WTC11 (cell line): ENCODE measurements around the gene JMJD4. TPM values are rescaled to one million over a fixed set of nuclear protein-coding genes. Genes with fewer than 3 reads are reported as not detected.

Experiments
- ATAC-seq: fragments of 200-7000 bp; cut with Tn5 transposase; 2 replicates; pipeline ENCODE4 v1.10.0; 2021; ENCODE audit warnings: mild to moderate bottlenecking, moderate library complexity
- Bru-seq: library from RNA; stranded (reverse); fragments of 400-500 nt; gene quantifications from one replicate; lab custom pipeline; 2021; lab: Mats Ljungman, UMichigan
- CTCF ChIA-PET: fragments of 300-600 bp; sonication (Branson Sonifier 250); formaldehyde crosslinking; loops from one replicate; lab custom pipeline; 2021; ENCODE audit warnings: antibody characterized with exemption; lab: Charles Lee
- POLR2A ChIA-PET: fragments of 350-600 bp; sonication (Branson Sonifier 250); formaldehyde crosslinking; loops from one replicate; lab custom pipeline; 2021; ENCODE audit warnings: antibody characterized with exemption; lab: Charles Lee
- DNase-seq: peaks from one replicate; pipeline ENCODE4 v3.0.0; 2021; ENCODE audit warnings: low spot score
- H3K27ac Mint-ChIP-seq: 2 replicates; pipeline ENCODE4 v1.8.0; 2021; ENCODE audit warnings: mixed read lengths
- H3K27me3 Mint-ChIP-seq: 2 replicates; pipeline ENCODE4 v1.8.0; 2021; ENCODE audit warnings: low read depth, mild to moderate bottlenecking, moderate library complexity, mixed read lengths
- H3K36me3 Mint-ChIP-seq: 2 replicates; pipeline ENCODE4 v1.8.0; 2021; ENCODE audit warnings: mixed read lengths
- H3K4me1 Mint-ChIP-seq: 2 replicates; pipeline ENCODE4 v1.8.0; 2022; ENCODE audit warnings: mixed read lengths
- H3K4me3 Mint-ChIP-seq: 2 replicates; pipeline ENCODE4 v1.8.0; 2021; ENCODE audit warnings: mild to moderate bottlenecking, moderate library complexity, mixed read lengths
- H3K9me3 Mint-ChIP-seq: 2 replicates; pipeline ENCODE4 v1.8.0; 2021; ENCODE audit warnings: mixed read lengths
- ATF1 ChIP-seq: sonication (generic); formaldehyde crosslinking; IDR thresholded peaks from 2 replicates; pipeline ENCODE4 v1.8.1; 2023; ENCODE audit warnings: mild to moderate bottlenecking, moderate library complexity, missing genetic modification reagents
- EMX1 ChIP-seq: fragments of 250-450 bp; sonication (Bioruptor Pico); IDR thresholded peaks from 2 replicates; pipeline ENCODE4 v1.8.0; 2021; ENCODE audit warnings: mild to moderate bottlenecking
- ESRRA ChIP-seq: sonication (generic); formaldehyde crosslinking; IDR thresholded peaks from 2 replicates; pipeline ENCODE4 v1.8.1; 2022; ENCODE audit warnings: mild to moderate bottlenecking, missing genetic modification reagents, borderline replicate concordance
- ETV6 ChIP-seq: sonication (generic); formaldehyde crosslinking; IDR thresholded peaks from 2 replicates; pipeline ENCODE4 v1.8.1; 2022; ENCODE audit warnings: mild to moderate bottlenecking, missing genetic modification reagents
- FOXK1 ChIP-seq: sonication (generic); formaldehyde crosslinking; IDR thresholded peaks from 2 replicates; pipeline ENCODE4 v1.8.0; 2022; ENCODE audit warnings: mild to moderate bottlenecking, moderate library complexity, missing genetic modification reagents
- FOXP1 ChIP-seq: sonication (generic); formaldehyde crosslinking; IDR thresholded peaks from 2 replicates; pipeline ENCODE4 v1.8.0; 2022; ENCODE audit warnings: missing genetic modification reagents, mild to moderate bottlenecking, moderate library complexity, borderline replicate concordance
- GABPB1 ChIP-seq: sonication (generic); formaldehyde crosslinking; IDR thresholded peaks from 2 replicates; pipeline ENCODE4 v1.8.1; 2023; ENCODE audit warnings: mild to moderate bottlenecking, missing genetic modification reagents
- GTF2I ChIP-seq: fragments of 250-450 bp; sonication (Bioruptor Pico); conservative IDR thresholded peaks from 2 replicates; pipeline ENCODE4 v1.4.0; 2021; ENCODE audit warnings: mild to moderate bottlenecking
- IRF2 ChIP-seq: sonication (generic); formaldehyde crosslinking; IDR thresholded peaks from 2 replicates; pipeline ENCODE4 v1.8.0; 2022; ENCODE audit warnings: low read depth, missing genetic modification reagents, borderline replicate concordance
- JUN ChIP-seq: sonication (generic); formaldehyde crosslinking; IDR thresholded peaks from 2 replicates; pipeline ENCODE4 v1.8.0; 2023; ENCODE audit warnings: mild to moderate bottlenecking, missing genetic modification reagents
- MAX ChIP-seq: sonication (generic); formaldehyde crosslinking; IDR thresholded peaks from 2 replicates; pipeline ENCODE4 v1.8.0; 2022; ENCODE audit warnings: mild to moderate bottlenecking, missing genetic modification reagents
- OVOL2 ChIP-seq: fragments of 250-450 bp; sonication (Bioruptor Pico); IDR thresholded peaks from 2 replicates; pipeline ENCODE4 v1.9.0; 2021; ENCODE audit warnings: mild to moderate bottlenecking, borderline replicate concordance
- PREB ChIP-seq: sonication (generic); formaldehyde crosslinking; IDR thresholded peaks from 2 replicates; pipeline ENCODE4 v1.8.1; 2022; ENCODE audit warnings: mild to moderate bottlenecking, missing genetic modification reagents, moderate library complexity, borderline replicate concordance
- PRRX2 ChIP-seq: fragments of 250-450 bp; sonication (Bioruptor Pico); IDR thresholded peaks from 2 replicates; pipeline ENCODE4 v1.8.0; 2021; ENCODE audit warnings: mild to moderate bottlenecking
- SP1 ChIP-seq: sonication (generic); formaldehyde crosslinking; conservative IDR thresholded peaks from 2 replicates; pipeline ENCODE4 v1.8.1; 2022; ENCODE audit warnings: missing genetic modification reagents
- TEAD1 ChIP-seq: sonication (generic); formaldehyde crosslinking; IDR thresholded peaks from 2 replicates; pipeline ENCODE4 v1.8.0; 2022; ENCODE audit warnings: mild to moderate bottlenecking, missing genetic modification reagents
- TEAD4 ChIP-seq: sonication (generic); formaldehyde crosslinking; IDR thresholded peaks from 2 replicates; pipeline ENCODE4 v1.8.0; 2022; ENCODE audit warnings: mild to moderate bottlenecking, missing genetic modification reagents
- TP53 ChIP-seq: sonication (generic); formaldehyde crosslinking; IDR thresholded peaks from 2 replicates; pipeline ENCODE4 v1.8.1; 2023; ENCODE audit warnings: mild to moderate bottlenecking, missing genetic modification reagents
- ZBTB21 ChIP-seq: sonication (generic); formaldehyde crosslinking; IDR thresholded peaks from 2 replicates; pipeline ENCODE4 v1.8.1; 2023; ENCODE audit warnings: mild to moderate bottlenecking, missing genetic modification reagents, borderline replicate concordance
- ZBTB43 ChIP-seq: sonication (generic); formaldehyde crosslinking; IDR thresholded peaks from 2 replicates; pipeline ENCODE4 v1.8.1; 2023; ENCODE audit warnings: mild to moderate bottlenecking, missing genetic modification reagents
- ZNF121 ChIP-seq: sonication (generic); formaldehyde crosslinking; IDR thresholded peaks from 2 replicates; pipeline ENCODE4 v1.8.0; 2023; ENCODE audit warnings: missing genetic modification reagents
- ZNF263 ChIP-seq: sonication (generic); formaldehyde crosslinking; IDR thresholded peaks from 2 replicates; pipeline ENCODE4 v1.8.1; 2022; ENCODE audit warnings: low read depth, mild to moderate bottlenecking, moderate library complexity, missing genetic modification reagents
- ZNF423 ChIP-seq: fragments of 250-450 bp; sonication (Bioruptor Pico); IDR thresholded peaks from 2 replicates; pipeline ENCODE4 v2.1.2; 2022; ENCODE audit warnings: mild to moderate bottlenecking, moderate library complexity
- long read RNA-seq, 3 experiments: library from RNA in 1 of 3; library from capped mRNA in 1 of 3; library from polyadenylated mRNA in 1 of 3; unstranded in 2 of 3; stranded (forward) in 1 of 3; transcript quantifications; one replicate each; pipeline ENCODE4 v2.0.0, GENCODE V29; 2021
- total RNA-seq: library from RNA; stranded (reverse); gene quantifications from 3 replicates; pipeline ENCODE4 v1.2.3, GENCODE V29; 2021
- TF ChIP-seq, protein P1 (sequence below): sonication (generic); formaldehyde crosslinking; IDR thresholded peaks from 2 replicates; pipeline ENCODE4 v1.8.1; 2022; ENCODE audit warnings: low read depth, missing genetic modification reagents, borderline replicate concordance
- TF ChIP-seq, protein P2 (sequence below): sonication (generic); formaldehyde crosslinking; IDR thresholded peaks from 2 replicates; pipeline ENCODE4 v1.8.0; 2023; ENCODE audit warnings: missing genetic modification reagents, mild to moderate bottlenecking, borderline replicate concordance
- TF ChIP-seq, protein P3 (sequence below): sonication (generic); formaldehyde crosslinking; IDR thresholded peaks from 2 replicates; pipeline ENCODE4 v1.8.0; 2023; ENCODE audit warnings: missing genetic modification reagents
- TF ChIP-seq, protein P4 (sequence below): sonication (generic); formaldehyde crosslinking; conservative IDR thresholded peaks from 2 replicates; pipeline ENCODE4 v1.8.1; 2022; ENCODE audit warnings: mild to moderate bottlenecking, missing genetic modification reagents

The JMJD4 gene
- total RNA-seq (12.8 to 13.7 TPM (median 13.6 TPM) in 3 replicates), Bru-seq, nascent RNA (percentile 84 among the genes with signal in this experiment)
- long read RNA-seq, experiment 1, transcript JMJD4-201 (6 exons, 2,595 nt), result major isoform, 46 of 64 reads
- long read RNA-seq, experiment 1, partial matches to known transcripts, result 3 of 64 reads
- long read RNA-seq, experiment 1, other reads (novel, unspliced or antisense), result 15 of 64 reads
- long read RNA-seq, experiment 2, transcript JMJD4-201 (6 exons, 2,595 nt), result major isoform, 8 of 24 reads
- long read RNA-seq, experiment 2, partial matches to known transcripts, result 3 of 24 reads
- long read RNA-seq, experiment 2, other reads (novel, unspliced or antisense), result 12 of 24 reads
- long read RNA-seq, experiment 3, transcript JMJD4-201 (6 exons, 2,595 nt), result major isoform, 44 of 65 reads
- long read RNA-seq, experiment 3, partial matches to known transcripts, result 0 of 65 reads
- long read RNA-seq, experiment 3, other reads (novel, unspliced or antisense), result 18 of 65 reads

GRCh38 chr1:227734856-227735538, at the start of gene JMJD4, which contains the start of gene SNAP47:
Gene JMJD4, minus strand, starts transcription at chr1:227735302. Its CDS starts 29 bp downstream, at chr1:227735273.
Gene SNAP47, plus strand, starts transcription at chr1:227735435. Its CDS starts 12,302 bp downstream, at chr1:227747737.
- Mint-ChIP-seq H3K9me3 (no peaks in the 10 kb centered on the region), H3K4me1 (peaks cover 22% of the 10 kb centered on the region), H3K36me3 (peaks cover 7% of the 10 kb centered on the region; the same call in 1 of the 2 replicates), H3K27me3 (no peaks in the 10 kb centered on the region), H3K27ac (peak within 1 kb of the TSS; percentile 65), H3K4me3 (peak within 1 kb of the TSS; percentile 90)
- DNase-seq (peak; percentile 93), ATAC-seq (peak; percentile 83)
- ChIA-PET POLR2A (no interaction called here), CTCF (interaction anchor here (0.7 kb wide), 1 partner anchor 219 kb away, joined by 4 read pairs; no protein-coding TSS in a partner anchor)
- TF ChIP-seq ZNF423 (CRISPR knock-in tag), result no peak
- peak; percentile 91 for TF ChIP-seq ZBTB43 (CRISPR knock-in tag)
- TF ChIP-seq, protein P1, sequence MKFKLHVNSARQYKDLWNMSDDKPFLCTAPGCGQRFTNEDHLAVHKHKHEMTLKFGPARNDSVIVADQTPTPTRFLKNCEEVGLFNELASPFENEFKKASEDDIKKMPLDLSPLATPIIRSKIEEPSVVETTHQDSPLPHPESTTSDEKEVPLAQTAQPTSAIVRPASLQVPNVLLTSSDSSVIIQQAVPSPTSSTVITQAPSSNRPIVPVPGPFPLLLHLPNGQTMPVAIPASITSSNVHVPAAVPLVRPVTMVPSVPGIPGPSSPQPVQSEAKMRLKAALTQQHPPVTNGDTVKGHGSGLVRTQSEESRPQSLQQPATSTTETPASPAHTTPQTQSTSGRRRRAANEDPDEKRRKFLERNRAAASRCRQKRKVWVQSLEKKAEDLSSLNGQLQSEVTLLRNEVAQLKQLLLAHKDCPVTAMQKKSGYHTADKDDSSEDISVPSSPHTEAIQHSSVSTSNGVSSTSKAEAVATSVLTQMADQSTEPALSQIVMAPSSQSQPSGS (CRISPR knock-in tag), result no peak
- TF ChIP-seq PRRX2 (CRISPR knock-in tag), result no peak
- TF ChIP-seq ZBTB21 (CRISPR knock-in tag), result peak; percentile 95
- TF ChIP-seq GABPB1 (CRISPR knock-in tag), result peak; percentile 97
- TF ChIP-seq SP1 (CRISPR knock-in tag), result peak; percentile 97
- TF ChIP-seq, protein P2, sequence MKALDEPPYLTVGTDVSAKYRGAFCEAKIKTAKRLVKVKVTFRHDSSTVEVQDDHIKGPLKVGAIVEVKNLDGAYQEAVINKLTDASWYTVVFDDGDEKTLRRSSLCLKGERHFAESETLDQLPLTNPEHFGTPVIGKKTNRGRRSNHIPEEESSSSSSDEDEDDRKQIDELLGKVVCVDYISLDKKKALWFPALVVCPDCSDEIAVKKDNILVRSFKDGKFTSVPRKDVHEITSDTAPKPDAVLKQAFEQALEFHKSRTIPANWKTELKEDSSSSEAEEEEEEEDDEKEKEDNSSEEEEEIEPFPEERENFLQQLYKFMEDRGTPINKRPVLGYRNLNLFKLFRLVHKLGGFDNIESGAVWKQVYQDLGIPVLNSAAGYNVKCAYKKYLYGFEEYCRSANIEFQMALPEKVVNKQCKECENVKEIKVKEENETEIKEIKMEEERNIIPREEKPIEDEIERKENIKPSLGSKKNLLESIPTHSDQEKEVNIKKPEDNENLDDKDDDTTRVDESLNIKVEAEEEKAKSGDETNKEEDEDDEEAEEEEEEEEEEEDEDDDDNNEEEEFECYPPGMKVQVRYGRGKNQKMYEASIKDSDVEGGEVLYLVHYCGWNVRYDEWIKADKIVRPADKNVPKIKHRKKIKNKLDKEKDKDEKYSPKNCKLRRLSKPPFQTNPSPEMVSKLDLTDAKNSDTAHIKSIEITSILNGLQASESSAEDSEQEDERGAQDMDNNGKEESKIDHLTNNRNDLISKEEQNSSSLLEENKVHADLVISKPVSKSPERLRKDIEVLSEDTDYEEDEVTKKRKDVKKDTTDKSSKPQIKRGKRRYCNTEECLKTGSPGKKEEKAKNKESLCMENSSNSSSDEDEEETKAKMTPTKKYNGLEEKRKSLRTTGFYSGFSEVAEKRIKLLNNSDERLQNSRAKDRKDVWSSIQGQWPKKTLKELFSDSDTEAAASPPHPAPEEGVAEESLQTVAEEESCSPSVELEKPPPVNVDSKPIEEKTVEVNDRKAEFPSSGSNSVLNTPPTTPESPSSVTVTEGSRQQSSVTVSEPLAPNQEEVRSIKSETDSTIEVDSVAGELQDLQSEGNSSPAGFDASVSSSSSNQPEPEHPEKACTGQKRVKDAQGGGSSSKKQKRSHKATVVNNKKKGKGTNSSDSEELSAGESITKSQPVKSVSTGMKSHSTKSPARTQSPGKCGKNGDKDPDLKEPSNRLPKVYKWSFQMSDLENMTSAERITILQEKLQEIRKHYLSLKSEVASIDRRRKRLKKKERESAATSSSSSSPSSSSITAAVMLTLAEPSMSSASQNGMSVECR (CRISPR knock-in tag), result no peak; the same call in 1 of the 2 replicates
- peak; percentile 93 for TF ChIP-seq TP53 (CRISPR knock-in tag)
- TF ChIP-seq, protein P3, sequence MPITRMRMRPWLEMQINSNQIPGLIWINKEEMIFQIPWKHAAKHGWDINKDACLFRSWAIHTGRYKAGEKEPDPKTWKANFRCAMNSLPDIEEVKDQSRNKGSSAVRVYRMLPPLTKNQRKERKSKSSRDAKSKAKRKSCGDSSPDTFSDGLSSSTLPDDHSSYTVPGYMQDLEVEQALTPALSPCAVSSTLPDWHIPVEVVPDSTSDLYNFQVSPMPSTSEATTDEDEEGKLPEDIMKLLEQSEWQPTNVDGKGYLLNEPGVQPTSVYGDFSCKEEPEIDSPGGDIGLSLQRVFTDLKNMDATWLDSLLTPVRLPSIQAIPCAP (CRISPR knock-in tag), result peak; percentile 68
- TF ChIP-seq ATF1, result peak; percentile 84
- TF ChIP-seq ETV6 (CRISPR knock-in tag), result peak; percentile 95
- TF ChIP-seq EMX1 (CRISPR knock-in tag), result no peak
- peak; percentile 87 for TF ChIP-seq FOXK1 (CRISPR knock-in tag)
- TF ChIP-seq, protein P4, sequence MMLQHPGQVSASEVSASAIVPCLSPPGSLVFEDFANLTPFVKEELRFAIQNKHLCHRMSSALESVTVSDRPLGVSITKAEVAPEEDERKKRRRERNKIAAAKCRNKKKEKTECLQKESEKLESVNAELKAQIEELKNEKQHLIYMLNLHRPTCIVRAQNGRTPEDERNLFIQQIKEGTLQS, result no peak
- peak; percentile 61; the same call in 1 of the 2 replicates for TF ChIP-seq PREB (CRISPR knock-in tag)
- peak; percentile 81 for TF ChIP-seq MAX
- TF ChIP-seq FOXP1, result peak; percentile 74; the same call in 1 of the 2 replicates
- no peak; the same call in 1 of the 2 replicates for TF ChIP-seq JUN (CRISPR knock-in tag)
- peak; percentile 48; the same call in 1 of the 2 replicates for TF ChIP-seq ESRRA (CRISPR knock-in tag)
- TF ChIP-seq IRF2 (CRISPR knock-in tag), result no peak
- no peak for TF ChIP-seq GTF2I (CRISPR knock-in tag)
- no peak for TF ChIP-seq OVOL2 (CRISPR knock-in tag)
- TF ChIP-seq ZNF121 (CRISPR knock-in tag), result no peak
- 0 out of 2 replicates have a peak, but pooled peaks have one; percentile 49 for TF ChIP-seq TEAD4 (CRISPR knock-in tag)
- TF ChIP-seq ZNF263 (CRISPR knock-in tag), result no peak; the same call in none of the 2 replicates
- peak; percentile 62 for TF ChIP-seq TEAD1
